ENCODE measurements around the gene HYAL4.

GRCh38 chr7:123881300-123881699, 36.3 kb downstream of the HYAL4 start:
- TF ChIP-seq CTCF (IDR thresholded peaks at IDR 0.05) = no peak
- TF ChIP-seq EZH2 (IDR thresholded peaks at IDR 0.05; ENCODE audit: borderline replicate concordance, insufficient read depth, low read depth, low read length, poor library complexity, severe bottlenecking) = no peak
